Kidney tubule cell (primary cell): ENCODE results near the gene MCTP1.
"Not testable (repeated sequence)": the region's sequence is repeated elsewhere in the genome, so short reads cannot be mapped to it uniquely, and the experiment has no call there.

Experiments used
- DNase-seq: peaks from one replicate; pipeline ENCODE4 v3.0.0-alpha.2; 2018; ENCODE audit warnings: low spot score

MCTP1 gene

GRCh38 chr5:95027775-95028174, 257.1 kb downstream of the MCTP1 start:
- DNase-seq = no peak

GRCh38 chr5:95027151-95027721, 257.7 kb downstream of the MCTP1 start:
- no peak for DNase-seq

DNA sequence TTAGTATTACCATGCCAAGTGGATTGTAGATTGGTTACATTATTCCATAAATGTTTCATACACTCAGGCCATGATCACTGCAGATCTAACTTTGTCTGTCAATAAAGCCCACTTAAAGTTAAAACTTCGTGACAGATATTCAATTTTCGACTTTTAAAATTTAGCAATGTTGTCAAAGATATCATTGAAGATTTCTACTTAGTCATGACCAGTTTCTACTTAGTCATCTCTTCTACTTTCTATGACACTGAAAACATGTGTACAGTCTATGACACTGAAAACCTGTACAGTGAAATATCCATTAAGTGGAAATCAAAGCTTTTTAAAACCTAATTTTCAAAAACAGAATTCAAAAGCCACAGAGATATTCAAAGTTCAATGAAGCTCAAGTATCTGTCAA, 258.2 kb downstream of the MCTP1 start:
- no peak for DNase-seq

DNA sequence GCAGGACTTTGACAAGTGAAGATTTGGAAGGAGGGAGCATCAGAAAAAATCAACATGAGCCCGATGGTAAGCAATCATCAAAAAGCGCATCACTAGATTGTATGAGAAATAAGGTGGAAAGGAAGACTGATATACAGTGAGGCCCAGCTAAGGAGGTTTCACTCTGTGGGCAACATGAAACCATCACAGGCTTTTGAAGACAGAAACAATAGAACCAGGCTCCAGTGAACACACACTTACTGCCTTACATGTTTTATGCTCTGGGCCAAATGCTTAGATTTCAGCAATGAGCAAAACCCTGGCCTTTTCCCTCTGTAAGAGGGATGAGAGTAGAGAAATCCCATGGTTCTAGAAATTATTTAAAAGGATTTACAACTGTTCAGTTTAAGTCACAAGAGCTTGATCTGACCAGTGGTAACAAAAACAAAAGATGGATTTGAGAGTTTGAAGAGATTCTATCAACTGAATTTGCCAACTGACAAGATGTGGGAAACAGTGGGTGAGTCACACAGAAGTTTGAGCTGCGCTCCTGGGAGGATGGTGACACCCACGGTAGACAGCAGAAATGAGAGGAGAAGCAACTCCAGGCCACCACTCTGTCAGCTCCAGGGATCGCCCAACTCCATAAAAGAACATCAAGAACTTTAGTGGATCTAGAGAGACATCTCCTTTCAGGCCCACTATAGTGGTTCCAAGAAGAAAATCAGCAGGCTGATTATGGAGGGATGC, 261.8 kb downstream of the MCTP1 start:
- no peak for DNase-seq

- DNase-seq = no peak
These were observed 264.5 kb downstream of the MCTP1 start for GRCh38 chr5:95020345-95020744.

GRCh38 chr5:95018946-95019345, 265.9 kb downstream of the MCTP1 start:
- no peak for DNase-seq

DNA sequence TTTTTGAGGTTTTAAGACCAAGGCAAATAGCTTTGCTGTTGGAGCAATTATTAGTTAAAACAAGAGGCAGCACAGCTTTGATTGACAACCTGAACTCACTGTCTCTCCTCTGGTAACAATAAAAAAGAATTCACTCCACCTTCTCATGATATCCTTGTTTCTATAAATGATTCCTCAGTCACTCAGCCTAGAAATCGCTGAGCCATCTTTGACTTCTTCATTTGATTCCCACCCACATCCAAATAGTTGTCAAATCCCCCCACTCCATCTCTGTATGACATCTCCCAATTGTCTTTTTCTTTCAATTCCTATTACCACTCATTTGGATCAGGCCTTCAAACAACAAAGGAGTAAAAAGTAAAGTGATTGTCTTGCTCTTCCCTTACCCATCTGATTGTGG, 266.4 kb downstream of the MCTP1 start:
- DNase-seq = no peak

GRCh38 chr5:95009812-95010211, 275.1 kb downstream of the MCTP1 start:
- DNase-seq = no peak

GRCh38 chr5:95007921-95008597, 276.8 kb downstream of the MCTP1 start:
- no peak for DNase-seq

GRCh38 chr5:95005811-95006210, 279.1 kb downstream of the MCTP1 start:
- no peak for DNase-seq

DNA sequence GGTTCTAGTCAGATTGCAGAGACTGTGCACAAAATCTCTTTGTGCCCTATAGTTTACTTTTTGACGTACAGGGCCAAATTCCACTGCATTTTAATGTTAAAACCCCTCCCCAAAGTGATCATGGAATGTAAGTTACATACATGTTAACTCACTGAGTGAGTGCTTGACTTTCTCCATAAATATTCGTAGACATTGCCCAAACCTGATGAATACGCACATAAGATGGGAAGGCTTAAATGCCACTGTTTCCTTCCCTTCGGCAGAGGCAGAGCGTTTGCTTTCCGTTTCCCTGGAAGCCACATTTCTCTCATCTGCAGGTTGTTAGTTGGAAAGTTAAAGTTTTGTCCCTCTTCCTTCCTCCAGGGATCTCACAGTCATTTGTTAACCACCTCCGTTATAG, 286.2 kb downstream of the MCTP1 start:
- no peak for DNase-seq

- not testable (repeated sequence) for DNase-seq
These were observed 290.4 kb downstream of the MCTP1 start for GRCh38 chr5:94994537-94994936.

- DNase-seq = no peak
These were observed 291.4 kb downstream of the MCTP1 start for GRCh38 chr5:94993491-94993890.

DNA sequence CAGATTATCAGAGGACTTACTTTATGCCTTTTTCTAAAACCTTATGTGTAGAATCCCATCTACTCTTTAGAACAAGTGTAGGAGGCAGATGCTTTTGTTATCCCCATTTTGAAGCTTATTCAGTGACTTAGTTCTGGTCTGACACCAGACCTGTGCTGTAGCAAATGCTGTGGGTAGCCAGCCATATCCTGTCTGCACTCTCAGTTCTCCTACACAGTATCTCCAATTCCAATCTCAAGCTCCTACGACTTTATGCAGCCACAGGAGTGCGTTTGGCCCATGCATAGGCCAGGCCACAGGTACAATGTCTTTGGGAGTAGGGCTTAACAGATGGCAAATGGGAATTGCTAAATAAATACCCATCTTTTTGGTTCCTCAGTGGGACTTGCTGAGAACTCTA, 292.6 kb downstream of the MCTP1 start:
- DNase-seq = no peak

GRCh38 chr5:94983861-94984535, 300.9 kb downstream of the MCTP1 start:
- DNase-seq = no peak

GRCh38 chr5:94977437-94977836, 307.5 kb downstream of the MCTP1 start:
- DNase-seq = no peak

DNA sequence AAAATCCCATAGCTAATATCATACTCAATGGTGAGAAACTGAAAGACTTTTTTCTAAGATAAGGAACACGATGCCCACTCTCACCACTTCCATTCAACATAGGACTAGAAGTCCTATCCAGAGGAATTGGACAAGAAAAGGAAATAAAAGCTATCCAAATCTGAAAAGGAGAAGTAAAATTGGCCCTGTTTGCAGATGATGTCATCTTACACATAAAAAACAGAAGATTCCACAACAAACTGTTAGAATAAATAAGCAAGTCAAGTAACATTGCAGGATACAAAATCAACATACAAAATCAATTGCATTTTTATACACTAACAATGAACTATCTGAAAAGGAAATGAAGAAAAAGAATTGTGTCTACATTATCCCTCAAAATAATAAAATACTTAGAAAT, 308.0 kb downstream of the MCTP1 start:
- no peak for DNase-seq

DNA sequence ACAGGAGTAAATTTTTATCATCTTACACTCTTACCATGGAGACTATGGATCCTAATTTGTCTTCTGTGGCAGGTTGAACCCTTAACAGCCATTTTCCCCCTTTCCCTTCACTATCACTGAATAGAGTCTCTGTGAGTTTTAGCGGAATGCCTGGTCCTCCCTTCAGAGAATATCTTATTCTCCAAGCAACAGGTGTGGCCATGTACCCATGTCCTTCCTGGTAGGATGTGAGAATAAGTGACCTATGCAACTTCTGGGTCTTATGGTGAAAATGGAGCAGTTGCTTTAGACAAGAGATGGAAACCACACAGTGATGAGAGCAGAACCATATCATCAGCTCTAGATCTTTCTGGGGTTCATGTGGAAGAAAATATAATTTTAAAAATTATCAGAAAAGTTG, 312.6 kb downstream of the MCTP1 start:
- DNase-seq = no peak

- no peak for DNase-seq
These were observed 315.7 kb downstream of the MCTP1 start for GRCh38 chr5:94969174-94969573.

- peak; percentile 70 for DNase-seq
These were observed 316.3 kb downstream of the MCTP1 start for GRCh38 chr5:94968507-94969095.

DNA sequence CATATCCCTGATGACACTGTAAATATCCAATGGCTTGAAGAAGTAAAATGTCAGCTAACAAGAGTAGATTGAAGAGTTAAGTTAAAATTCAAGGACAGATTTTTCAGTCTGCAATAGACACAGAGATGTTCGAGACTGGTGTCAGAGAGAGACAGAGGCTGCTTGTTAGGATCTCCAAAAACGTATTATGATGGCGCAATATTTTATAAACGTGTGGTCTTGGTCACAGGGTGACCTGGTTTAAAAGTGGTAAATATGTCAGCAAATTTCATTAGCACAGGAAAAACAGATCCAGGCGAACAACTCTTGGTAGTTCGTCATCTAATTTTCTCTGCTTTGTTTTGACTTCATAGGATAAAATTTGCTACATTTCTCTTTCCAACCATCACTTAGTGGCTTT, 317.4 kb downstream of the MCTP1 start:
- DNase-seq = no peak

DNA sequence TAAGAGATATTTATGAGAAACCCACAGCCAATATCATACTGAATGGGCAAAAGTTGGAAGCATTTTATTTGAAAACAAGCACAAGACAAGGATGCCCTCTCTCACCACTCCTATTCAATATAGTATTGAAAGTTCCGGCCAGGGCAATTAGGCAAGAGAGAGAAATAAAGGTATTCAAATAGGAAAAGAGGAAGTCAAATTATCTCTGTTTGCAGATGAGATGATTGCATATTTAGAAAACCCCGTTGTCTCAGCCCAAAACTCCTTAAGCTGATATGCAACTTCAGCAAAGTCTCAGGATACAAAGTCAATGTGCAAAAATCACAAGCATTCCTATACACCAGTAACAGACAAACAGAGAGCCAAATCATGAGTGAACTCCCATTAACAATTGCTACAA, 325.6 kb downstream of the MCTP1 start:
- DNase-seq = not testable (repeated sequence)

DNA sequence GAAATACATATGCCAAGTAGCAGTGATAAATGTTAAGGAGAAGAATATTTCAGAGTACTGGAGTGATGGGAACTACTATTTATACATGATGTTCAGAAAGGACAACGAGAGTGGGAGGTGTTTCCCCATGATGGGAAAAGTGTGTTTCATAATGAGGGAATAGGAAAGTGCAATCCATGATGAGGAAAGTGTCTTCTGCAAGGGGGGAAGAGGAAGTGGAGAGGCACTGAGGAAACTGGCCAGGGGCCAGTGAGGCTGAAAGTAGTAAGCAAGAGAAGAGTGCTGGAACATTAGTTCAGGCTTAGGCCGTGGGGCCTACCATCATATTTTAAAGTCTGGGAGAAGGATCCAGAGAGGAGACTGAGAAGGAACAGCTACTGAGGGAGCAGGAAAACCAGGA, 339.2 kb downstream of the MCTP1 start:
- DNase-seq = no peak
